OCI-LY1 (cell line): Measurements from ENCODE around the gene TRO.

Experiments
- H2AFZ ChIP-seq: fragments of 200-600 bp; sonication (generic), shearing (Covaris generic); 2 replicates; pipeline ENCODE4 v1.6.0; 2014; ENCODE audit warnings: antibody characterized with exemption, mild to moderate bottlenecking, low read length
- H3F3A ChIP-seq: fragments of 200-600 bp; sonication (generic), shearing (Covaris generic); 2 replicates; pipeline ENCODE4 v1.6.0; 2014; ENCODE audit warnings: mild to moderate bottlenecking, antibody characterized with exemption, low read length, moderate library complexity; ENCODE audit not compliant: insufficient read depth
- H3K27ac ChIP-seq: fragments of 200-600 bp; sonication (generic); 2 replicates; pipeline ENCODE4 v1.5.1; 2014; ENCODE audit warnings: low read length, mixed run types, mild to moderate bottlenecking, low read depth; ENCODE audit not compliant: poor library complexity, severe bottlenecking
- H3K27me3 ChIP-seq: fragments of 200-600 bp; sonication (generic); 2 replicates; pipeline ENCODE4 v1.6.0; 2014; ENCODE audit warnings: antibody characterized with exemption, mild to moderate bottlenecking, low read length, moderate library complexity; ENCODE audit not compliant: insufficient read depth
- H3K36me3 ChIP-seq: fragments of 200-600 bp; sonication (generic); 2 replicates; pipeline ENCODE4 v1.6.1; 2014; ENCODE audit warnings: mild to moderate bottlenecking, antibody characterized with exemption, low read length, moderate library complexity, mixed read lengths; ENCODE audit not compliant: insufficient read depth
- H3K4me1 ChIP-seq: fragments of 200-600 bp; sonication (generic); 2 replicates; pipeline ENCODE4 v1.5.1; 2014; ENCODE audit warnings: mild to moderate bottlenecking, low read length, moderate library complexity; ENCODE audit not compliant: insufficient read depth, severe bottlenecking
- H3K4me2 ChIP-seq: fragments of 200-600 bp; sonication (generic), shearing (Covaris generic); 2 replicates; pipeline ENCODE4 v1.6.1; 2014; ENCODE audit warnings: low read length
- H3K4me3 ChIP-seq: fragments of 200-600 bp; sonication (generic); 2 replicates; pipeline ENCODE4 v1.5.1; 2014; ENCODE audit warnings: low read length, low read depth, mild to moderate bottlenecking, mixed read lengths; ENCODE audit not compliant: poor library complexity, severe bottlenecking
- H3K79me2 ChIP-seq: fragments of 200-600 bp; shearing (Covaris generic); 2 replicates; pipeline ENCODE4 v1.6.1; 2016; ENCODE audit warnings: mixed run types, low read length, mixed read lengths; ENCODE audit not compliant: insufficient read depth
- H3K9ac ChIP-seq: fragments of 200-600 bp; sonication (generic), shearing (Covaris generic); 2 replicates; pipeline ENCODE4 v1.6.1; 2014; ENCODE audit warnings: mild to moderate bottlenecking, low read length, mixed read lengths
- H3K9me2 ChIP-seq: fragments of 200-600 bp; sonication (generic), shearing (Covaris generic); 2 replicates; pipeline ENCODE4 v1.6.1; 2014; ENCODE audit warnings: low read depth, mild to moderate bottlenecking, low read length, mixed read lengths
- H3K9me3 ChIP-seq: fragments of 200-600 bp; shearing (Covaris generic); 2 replicates; pipeline ENCODE4 v1.6.1; 2014; ENCODE audit warnings: low read length, mixed read lengths
- H4K20me1 ChIP-seq: fragments of 200-600 bp; sonication (generic), shearing (Covaris generic); 2 replicates; pipeline ENCODE4 v1.6.0; 2016; ENCODE audit warnings: mild to moderate bottlenecking, low read length; ENCODE audit not compliant: insufficient read depth
- EZH2 ChIP-seq: fragments of 200-600 bp; sonication (generic), shearing (Covaris generic); IDR thresholded peaks from 2 replicates; pipeline ENCODE4 v1.8.0; 2017; ENCODE audit warnings: borderline replicate concordance, mixed run types, mild to moderate bottlenecking, antibody characterized with exemption, low read length, moderate library complexity, mixed read lengths
- TF ChIP-seq, protein P1 (sequence below): fragments of 200-600 bp; sonication (generic), shearing (Covaris generic); IDR thresholded peaks from 2 replicates; pipeline ENCODE4 v1.5.1; 2017; ENCODE audit warnings: mild to moderate bottlenecking, antibody characterized with exemption, low read length, moderate library complexity, mixed read lengths

TRO gene

DNA sequence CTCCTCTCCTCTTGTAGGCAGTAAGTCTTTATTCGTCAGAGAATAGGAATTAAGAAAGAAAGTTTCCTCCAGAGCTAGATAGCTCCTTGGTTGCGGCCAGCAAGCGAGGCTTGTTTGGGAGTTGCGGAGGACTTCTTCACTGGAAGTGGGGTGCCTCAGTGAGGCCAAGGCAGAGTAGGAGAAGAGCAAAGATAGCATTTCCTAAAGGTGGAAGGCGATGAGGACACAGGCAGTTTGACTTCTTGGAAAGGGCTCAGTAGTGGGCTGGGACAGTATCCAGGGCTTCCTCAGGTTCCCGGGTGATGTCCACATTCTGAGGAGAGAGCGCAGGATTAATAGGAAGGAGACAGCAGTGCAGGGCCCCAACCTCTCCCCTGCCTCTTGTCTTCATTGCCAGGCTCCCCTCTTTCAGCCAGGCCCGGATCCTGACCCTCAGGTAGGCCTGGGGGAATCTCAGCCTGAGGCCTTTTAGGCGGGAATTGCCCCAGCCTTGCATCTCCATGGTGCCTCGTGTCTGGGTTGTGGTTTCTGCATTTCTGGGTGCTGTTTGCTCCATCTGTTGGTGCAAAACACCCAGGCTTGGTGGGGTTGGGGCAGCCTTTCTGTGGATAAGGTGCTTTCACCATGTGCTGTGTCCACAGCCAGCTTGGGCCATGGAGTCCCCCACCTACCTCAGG is 12.7 kb downstream of the TRO start:
- Histone ChIP-seq H3K4me2 (no peak overlapping the region), H3K9me3 (no peaks in the 10 kb centered on the region), H3K9ac (no peak overlapping the region), H3K36me3 (peaks cover 4% of the 10 kb centered on the region; the same call in 1 of the 2 replicates), H3F3A (no peaks in the 10 kb centered on the region), H3K79me2 (no peaks in the 10 kb centered on the region), H2AFZ (no peak overlapping the region), H3K4me1 (no peaks in the 10 kb centered on the region), H3K4me3 (no peak overlapping the region), H3K27me3 (no peaks in the 10 kb centered on the region), H3K27ac (no peak overlapping the region), H3K9me2 (no peaks in the 10 kb centered on the region), H4K20me1 (no peaks in the 10 kb centered on the region)
- TF ChIP-seq, protein P1, sequence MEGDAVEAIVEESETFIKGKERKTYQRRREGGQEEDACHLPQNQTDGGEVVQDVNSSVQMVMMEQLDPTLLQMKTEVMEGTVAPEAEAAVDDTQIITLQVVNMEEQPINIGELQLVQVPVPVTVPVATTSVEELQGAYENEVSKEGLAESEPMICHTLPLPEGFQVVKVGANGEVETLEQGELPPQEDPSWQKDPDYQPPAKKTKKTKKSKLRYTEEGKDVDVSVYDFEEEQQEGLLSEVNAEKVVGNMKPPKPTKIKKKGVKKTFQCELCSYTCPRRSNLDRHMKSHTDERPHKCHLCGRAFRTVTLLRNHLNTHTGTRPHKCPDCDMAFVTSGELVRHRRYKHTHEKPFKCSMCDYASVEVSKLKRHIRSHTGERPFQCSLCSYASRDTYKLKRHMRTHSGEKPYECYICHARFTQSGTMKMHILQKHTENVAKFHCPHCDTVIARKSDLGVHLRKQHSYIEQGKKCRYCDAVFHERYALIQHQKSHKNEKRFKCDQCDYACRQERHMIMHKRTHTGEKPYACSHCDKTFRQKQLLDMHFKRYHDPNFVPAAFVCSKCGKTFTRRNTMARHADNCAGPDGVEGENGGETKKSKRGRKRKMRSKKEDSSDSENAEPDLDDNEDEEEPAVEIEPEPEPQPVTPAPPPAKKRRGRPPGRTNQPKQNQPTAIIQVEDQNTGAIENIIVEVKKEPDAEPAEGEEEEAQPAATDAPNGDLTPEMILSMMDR = no peak
- no peak for TF ChIP-seq EZH2

DNA sequence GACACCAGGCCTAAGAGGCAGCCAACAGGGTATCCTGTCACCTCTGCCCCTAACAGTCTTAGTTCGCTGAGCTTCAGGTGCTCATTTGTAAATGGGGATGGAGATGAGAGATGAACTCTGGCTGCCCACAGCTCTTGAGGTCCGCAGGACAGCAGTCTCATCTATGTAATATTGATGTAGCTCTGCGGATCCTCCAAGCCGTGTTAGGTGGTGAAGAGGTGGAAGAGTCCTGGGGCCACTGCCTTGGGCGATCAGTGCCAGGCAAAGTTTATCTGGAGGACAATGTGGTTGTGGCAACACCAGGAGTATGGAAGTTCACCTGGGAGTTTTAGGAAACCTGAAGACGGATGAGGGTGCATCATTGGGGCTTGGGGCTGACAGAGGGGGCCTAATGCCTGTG is 13.4 kb downstream of the TRO start:
- Histone ChIP-seq H3K9me3 (no peaks in the 10 kb centered on the region), H3K27me3 (no peaks in the 10 kb centered on the region), H3K79me2 (no peaks in the 10 kb centered on the region), H3K36me3 (no peaks in the 10 kb centered on the region), H3K4me2 (no peak overlapping the region), H3K9ac (no peak overlapping the region), H3K9me2 (no peaks in the 10 kb centered on the region), H4K20me1 (no peaks in the 10 kb centered on the region), H3K4me3 (no peak overlapping the region), H3K27ac (no peak overlapping the region), H2AFZ (no peak overlapping the region), H3F3A (no peaks in the 10 kb centered on the region), H3K4me1 (no peaks in the 10 kb centered on the region)
- TF ChIP-seq, protein P1 = no peak
- no peak for TF ChIP-seq EZH2

DNA sequence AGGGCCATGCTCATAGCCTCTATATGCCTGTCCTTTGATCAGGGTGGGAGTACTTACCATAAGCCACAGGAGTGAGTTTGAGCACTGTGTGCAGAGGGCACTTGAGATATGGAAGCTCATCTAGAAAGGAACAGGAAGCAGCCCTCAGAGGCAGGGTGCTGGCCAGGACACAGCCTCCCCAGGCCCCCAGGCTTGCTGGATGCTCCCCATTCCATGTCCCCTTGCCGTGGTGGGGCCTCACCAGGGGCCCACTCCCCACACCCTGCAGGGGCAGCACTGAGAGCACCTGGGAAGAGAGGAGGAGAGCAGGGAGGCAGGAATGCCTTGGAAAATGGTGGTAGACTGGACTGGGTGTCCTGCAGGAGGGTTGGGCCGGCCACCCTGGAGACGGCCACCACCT is 14.3 kb downstream of the TRO start:
- H3K9me3 ChIP-seq = no peaks in the 10 kb centered on the region
- no peak overlapping the region for H2AFZ ChIP-seq
- H3K79me2 ChIP-seq = no peaks in the 10 kb centered on the region
- no peaks in the 10 kb centered on the region for H3K9me2 ChIP-seq
- H3K4me1 ChIP-seq = no peaks in the 10 kb centered on the region
- no peaks in the 10 kb centered on the region for H3K36me3 ChIP-seq
- H3K27ac ChIP-seq = no peak overlapping the region
- no peaks in the 10 kb centered on the region for H3F3A ChIP-seq
- H3K4me2 ChIP-seq = no peak overlapping the region
- H3K9ac ChIP-seq = no peak overlapping the region
- H4K20me1 ChIP-seq = no peaks in the 10 kb centered on the region
- H3K4me3 ChIP-seq = no peak overlapping the region
- no peaks in the 10 kb centered on the region for H3K27me3 ChIP-seq
- no peak for TF ChIP-seq EZH2
- TF ChIP-seq, protein P1 = no peak
